ENCODE data around the gene OBSCN.

OBSCN gene

GRCh38 chr1:228329887-228330286, 122.0 kb downstream of the OBSCN start:
- DNase-seq (ENCODE audit: low spot score) = no peak

GRCh38 chr1:228332797-228333738, 125.2 kb downstream of the OBSCN start:
- DNase-seq (ENCODE audit: low spot score) = no peak

- DNase-seq (ENCODE audit: low spot score) = no peak
Observed at GRCh38 chr1:228333739-228334115, 125.9 kb downstream of the OBSCN start.

GRCh38 chr1:228334226-228334935, 126.5 kb downstream of the OBSCN start:
- no peak for DNase-seq (ENCODE audit: low spot score)

DNA sequence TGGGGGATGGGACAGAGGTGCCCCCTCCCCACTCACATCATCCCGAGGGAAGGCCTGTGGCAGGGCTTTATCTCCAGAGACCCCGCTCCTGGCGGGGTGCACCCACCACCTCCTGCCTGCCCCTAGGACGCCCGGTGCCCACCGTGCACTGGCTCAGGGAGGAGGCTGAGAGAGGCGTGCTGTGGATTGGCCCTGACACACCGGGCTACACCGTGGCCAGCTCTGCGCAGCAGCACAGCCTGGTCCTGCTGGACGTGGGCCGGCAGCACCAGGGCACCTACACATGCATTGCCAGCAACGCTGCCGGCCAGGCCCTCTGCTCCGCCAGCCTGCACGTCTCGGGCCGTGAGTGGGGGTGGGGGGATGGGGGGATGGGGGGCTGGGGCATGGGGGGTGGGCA, 127.1 kb downstream of the OBSCN start:
- no peak for DNase-seq (ENCODE audit: low spot score)

- DNase-seq (ENCODE audit: low spot score) = no peak
Observed at GRCh38 chr1:228335406-228336307, 127.8 kb downstream of the OBSCN start.

DNA sequence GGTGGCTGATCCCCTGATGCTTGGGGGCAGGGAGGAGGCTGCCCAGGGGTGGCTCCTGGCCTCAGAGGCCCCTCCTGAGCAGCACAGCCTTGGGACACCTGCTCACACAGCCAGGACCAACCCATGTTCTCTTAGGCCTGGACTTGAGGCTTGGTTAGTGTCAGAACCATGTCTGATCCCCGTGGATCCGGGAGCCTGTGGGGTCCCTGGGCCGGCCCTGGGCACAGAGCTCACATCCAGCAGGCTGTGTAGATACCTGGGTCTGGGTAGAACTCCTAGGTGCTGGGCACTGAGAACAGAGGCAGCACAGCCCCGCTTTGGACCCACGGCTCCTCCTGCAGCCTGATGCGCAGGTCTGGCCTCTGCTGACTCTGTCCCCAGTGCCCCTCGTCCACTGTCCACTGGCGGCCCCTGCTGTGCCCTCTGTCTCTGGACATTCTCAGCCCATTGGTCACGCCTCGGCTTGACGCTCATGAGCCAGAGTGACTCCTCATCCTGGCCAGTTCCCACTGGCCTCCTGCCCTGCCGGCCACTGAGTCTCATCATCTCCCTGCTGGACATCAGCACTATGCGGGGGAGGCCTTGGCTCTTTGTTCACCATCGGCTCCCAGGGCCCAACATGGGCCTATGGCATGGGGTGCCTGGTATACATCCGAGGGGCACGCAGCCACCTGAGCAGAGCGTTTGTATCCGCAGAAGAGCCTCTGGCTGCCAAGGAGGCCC, 128.6 kb downstream of the OBSCN start:
- DNase-seq (ENCODE audit: low spot score) = no peak

DNA sequence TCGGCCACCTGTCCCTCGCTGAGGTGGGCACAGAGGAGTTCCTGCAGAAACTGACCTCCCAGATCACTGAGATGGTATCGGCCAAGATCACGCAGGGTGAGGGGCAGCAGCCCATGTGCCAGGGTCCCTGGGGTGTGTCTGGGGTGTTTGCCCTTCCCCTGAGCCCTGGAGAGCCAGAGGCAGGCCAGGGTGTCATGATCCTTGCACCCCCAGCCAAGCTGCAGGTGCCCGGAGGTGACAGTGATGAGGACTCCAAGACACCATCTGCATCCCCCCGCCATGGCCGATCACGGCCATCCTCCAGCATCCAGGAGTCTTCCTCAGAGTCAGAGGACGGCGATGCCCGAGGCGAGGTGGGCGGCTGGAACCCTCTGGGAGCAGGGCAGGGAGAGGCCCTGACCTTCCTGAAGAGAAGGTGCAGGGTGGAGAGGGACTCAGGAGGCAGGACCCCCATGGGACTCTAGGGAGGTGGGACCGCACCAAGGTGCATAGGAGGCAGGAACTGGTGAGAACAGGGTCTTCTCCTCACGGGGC, 129.3 kb downstream of the OBSCN start:
- DNase-seq (ENCODE audit: low spot score) = no peak

DNA sequence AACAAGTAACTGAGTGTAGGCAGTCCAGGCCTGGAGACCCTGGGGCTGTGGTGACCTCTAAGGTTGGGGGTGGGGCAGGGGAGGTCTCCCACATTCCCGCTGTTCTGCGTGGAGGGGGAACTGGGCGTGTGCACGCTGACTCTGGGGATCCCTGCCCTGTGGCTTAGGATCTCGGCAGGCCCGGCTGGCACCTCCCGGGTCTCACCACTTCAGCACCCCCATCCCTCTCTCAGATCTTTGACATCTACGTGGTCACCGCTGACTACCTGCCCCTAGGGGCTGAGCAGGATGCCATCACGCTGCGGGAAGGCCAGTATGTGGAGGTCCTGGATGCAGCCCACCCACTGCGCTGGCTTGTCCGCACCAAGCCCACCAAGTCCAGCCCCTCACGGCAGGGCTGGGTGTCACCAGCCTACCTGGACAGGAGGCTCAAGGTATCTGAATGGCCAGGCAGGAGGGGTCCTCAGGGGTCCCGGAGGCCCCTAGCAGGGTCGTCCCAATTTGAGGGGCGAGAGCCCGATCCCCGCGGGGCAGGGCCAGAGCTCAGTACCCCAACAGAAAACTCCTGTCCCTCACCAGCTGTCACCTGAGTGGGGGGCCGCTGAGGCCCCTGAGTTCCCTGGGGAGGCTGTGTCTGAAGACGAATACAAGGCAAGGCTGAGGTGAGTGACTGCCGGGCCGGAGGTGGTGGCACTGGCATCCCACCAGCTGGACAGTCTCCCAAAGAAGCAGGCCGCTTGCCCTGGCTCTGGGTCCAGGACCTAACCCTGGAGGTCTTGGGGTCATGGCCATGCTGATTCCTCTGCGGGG, 130.1 kb downstream of the OBSCN start:
- no peak for DNase-seq (ENCODE audit: low spot score)

DNA sequence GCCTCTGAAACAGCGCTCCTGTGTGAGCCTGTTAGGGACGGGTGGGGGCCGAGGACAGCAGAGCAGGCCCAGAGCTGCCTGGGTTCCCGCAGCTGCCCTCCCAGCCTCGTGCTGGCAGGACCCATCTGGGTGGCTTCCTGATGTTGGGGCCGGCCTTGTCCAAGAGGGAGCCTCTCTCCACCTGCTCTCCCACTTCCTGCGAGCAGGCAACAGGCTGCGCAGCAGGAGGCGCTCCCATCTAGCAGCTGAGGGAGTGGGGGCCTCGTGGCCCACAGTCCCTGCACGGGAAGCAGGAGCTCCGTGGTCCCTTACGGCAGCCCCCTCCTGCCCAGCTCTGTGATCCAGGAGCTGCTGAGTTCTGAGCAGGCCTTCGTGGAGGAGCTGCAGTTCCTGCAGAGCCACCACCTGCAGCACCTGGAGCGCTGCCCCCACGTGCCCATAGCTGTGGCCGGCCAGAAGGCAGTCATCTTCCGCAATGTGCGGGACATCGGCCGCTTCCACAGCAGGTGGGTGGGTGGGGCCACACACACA, 130.7 kb downstream of the OBSCN start:
- no peak for DNase-seq (ENCODE audit: low spot score)

DNA sequence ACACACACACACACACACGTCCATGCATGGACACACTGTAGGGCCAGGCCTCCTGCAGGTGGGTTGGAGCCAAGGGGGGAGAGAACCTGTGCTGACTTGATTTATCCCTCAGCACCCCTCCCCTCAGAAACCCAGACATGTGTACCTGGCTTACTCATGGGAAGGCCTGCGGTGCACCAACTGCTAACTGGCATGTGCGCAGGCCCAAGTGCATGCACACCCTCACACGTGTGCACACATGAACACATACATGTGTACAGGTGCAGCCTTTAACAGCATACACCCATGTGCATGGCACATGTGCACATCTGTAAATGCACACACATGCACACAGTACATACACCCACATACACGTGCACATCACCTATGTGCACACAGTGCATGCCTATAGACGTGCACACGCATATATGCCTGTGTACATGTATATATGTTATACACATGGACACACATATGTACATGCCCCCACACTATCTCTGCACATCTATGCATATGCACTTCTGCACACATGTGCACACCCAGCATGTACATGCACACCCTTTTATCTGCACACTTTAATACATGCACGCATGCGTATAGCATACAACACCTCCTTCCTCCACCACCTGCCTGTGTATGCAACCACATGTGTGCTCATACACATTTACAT, 131.3 kb downstream of the OBSCN start:
- DNase-seq (ENCODE audit: low spot score) = no peak

DNA sequence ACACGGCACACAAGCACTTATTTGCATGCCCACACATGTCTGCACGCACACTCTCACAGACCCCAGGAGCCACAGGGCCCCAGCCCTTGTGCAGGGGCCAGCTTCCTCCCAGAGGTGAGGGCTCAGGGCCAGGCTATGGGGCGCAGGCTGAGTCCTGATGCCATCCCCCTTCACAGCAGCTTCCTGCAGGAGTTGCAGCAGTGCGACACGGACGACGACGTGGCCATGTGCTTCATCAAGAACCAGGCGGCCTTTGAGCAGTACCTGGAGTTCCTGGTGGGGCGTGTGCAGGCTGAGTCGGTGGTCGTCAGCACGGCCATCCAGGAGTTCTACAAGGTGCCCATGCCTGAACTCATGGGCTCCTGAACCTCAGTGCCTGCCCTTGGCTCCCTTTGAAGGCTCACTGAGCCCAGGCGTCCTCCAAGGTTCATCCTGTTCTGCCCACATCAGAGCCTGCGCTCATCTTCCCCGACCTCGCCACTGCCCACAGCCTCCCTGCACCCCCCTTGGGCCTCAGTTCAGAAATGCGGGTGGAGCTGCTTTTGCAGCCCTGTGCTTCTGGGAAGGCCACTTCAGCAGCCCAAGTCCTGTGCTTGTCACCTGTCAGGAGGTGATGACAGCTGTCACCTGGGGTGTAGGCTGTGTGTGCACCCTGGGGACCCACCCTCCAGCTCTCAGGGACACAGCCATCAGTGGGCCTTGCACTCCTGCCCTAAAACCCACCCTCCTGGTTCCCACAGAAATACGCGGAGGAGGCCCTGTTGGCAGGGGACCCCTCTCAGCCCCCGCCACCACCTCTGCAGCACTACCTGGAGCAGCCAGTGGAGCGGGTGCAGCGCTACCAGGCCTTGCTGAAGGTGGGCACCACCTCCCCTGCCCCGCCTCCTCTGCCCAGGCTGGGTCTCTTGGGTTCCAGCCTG, 132.2 kb downstream of the OBSCN start:
- no peak for DNase-seq (ENCODE audit: low spot score)

DNA sequence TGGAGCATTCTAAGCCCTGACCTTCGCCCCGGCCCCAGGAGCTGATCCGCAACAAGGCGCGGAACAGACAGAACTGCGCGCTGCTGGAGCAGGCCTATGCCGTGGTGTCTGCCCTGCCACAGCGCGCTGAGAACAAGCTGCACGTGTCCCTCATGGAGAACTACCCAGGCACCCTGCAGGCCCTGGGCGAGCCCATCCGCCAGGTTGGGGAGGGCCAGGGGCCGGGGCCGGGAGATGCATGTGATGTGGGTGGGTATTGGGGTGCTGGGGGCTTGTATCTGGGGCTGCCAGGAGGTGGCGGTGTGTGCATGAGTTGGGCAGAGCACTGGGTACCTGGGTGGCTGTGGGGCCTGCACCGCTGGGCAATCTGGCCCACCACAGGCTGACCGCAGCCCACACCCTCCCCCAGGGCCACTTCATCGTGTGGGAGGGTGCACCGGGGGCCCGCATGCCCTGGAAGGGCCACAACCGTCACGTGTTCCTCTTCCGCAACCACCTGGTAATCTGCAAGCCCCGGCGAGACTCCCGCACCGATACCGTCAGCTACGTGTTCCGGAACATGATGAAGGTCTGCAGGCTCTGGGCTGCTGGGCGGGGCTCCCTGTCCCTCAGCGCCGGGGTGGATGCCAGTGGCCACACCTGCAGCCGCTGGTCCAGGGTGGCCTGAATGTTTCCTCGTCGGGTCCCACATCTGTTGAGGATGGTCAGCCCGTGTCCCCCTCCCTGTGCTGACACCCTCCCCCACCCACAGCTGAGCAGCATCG, 133.0 kb downstream of the OBSCN start:
- DNase-seq (ENCODE audit: low spot score) = no peak

GRCh38 chr1:228341450-228341813, 133.6 kb downstream of the OBSCN start:
- no peak for DNase-seq (ENCODE audit: low spot score)

DNA sequence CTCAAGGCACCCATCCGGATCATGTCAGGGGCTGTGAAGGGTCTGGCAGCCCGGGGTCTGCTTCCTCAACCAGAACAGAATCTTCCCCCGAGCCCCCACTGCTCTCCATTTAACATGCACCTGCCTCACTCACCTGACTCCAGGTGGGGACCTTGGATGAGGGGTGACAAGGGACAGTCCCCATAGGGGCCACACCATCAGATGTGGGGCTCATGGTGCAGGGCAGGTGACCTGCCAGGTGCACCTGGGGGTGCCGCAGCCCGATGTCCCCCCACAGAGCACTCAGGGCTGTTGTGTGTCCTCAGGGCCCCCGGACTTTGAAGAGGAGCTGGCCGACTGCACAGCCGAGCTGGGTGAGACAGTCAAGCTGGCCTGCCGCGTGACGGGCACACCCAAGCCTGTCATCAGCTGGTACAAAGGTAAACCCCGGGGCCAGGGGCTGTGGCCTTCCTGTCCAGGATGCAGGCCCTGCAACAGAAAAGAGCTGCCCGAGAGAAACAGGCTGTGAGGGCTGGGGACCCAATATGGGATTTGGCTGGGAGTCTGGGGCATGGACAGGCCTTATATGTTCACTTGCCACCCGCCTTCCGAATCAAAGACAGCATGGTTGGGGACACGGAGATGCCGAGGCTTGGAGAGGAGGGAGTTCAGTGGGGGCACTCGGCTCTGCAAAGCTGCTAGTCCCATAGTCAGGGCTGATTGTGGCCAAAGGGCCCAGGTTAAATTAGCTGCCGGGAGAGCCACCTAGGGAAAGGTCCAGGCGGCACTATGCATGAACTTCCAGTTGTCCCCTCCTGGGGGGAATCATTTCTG, 134.2 kb downstream of the OBSCN start:
- no peak for DNase-seq (ENCODE audit: low spot score)

- DNase-seq (ENCODE audit: low spot score) = no peak
Observed at GRCh38 chr1:228342627-228343190, 134.9 kb downstream of the OBSCN start.

- no peak for DNase-seq (ENCODE audit: low spot score)
Observed at GRCh38 chr1:228343191-228343661, 135.4 kb downstream of the OBSCN start.
